Activated CD8-positive, alpha-beta memory T cell treated with anti-CD3 and anti-CD28 coated beads for 48 hours (primary cell): Measurements from ENCODE around the gene LRRN3.

Experiments used
- DNase-seq, 3 experiments: peaks; one replicate each; pipeline ENCODE4 v3.0.0-alpha.2; 2020; ENCODE audit warnings: low read depth in 2 of 3, low spot score in 2 of 3

Gene LRRN3

DNA sequence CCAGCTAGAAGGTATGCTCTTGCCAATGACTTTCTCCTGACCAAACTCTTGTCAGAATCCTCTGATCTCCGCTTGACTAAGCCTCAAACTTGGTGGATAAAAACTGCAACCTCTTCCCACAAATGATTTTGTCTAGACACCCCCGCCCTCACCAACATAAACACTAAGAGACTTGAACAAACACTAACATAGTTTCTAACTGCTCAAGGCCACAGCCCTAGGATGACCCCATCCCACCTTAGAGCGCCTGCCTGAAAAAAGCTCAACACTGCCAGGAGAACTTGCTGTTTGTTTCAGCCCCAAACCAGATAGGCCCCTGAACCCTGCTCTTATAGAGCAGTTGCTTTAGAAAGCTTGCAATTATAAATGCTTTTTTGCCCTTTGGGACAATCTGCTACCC lies 71.8 kb downstream of the LRRN3 start:
- DNase-seq, result no peak

GRCh38 chr7:111164442-111164841 lies 73.5 kb downstream of the LRRN3 start:
- DNase-seq, result no peak

DNA sequence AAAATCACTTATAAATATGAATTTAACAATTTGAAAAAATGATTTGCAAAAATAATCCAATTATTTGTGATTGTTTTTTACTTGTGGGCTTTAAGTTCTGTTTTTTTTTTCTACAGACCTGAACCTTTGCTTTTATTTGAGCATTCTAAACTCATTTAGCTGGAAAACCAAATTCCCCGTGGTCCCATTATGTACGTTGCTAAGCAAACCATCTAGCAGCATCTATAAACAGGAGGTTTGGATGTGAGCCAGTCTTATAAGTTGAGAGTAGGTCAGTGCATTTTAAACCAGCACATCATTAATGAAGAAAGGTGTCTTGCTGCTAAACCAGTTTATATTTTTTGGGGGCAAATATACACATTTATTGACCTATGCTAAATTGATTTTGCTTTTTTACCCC lies 77.3 kb downstream of the LRRN3 start:
- no peak for DNase-seq

- DNase-seq, result no peak
Measured at GRCh38 chr7:111172564-111173257, 81.8 kb downstream of the LRRN3 start.

- no peak for DNase-seq
Measured at GRCh38 chr7:111173528-111173927, 82.6 kb downstream of the LRRN3 start.

- no peak for DNase-seq
Measured at GRCh38 chr7:111173990-111174389, 83.1 kb downstream of the LRRN3 start.

DNA sequence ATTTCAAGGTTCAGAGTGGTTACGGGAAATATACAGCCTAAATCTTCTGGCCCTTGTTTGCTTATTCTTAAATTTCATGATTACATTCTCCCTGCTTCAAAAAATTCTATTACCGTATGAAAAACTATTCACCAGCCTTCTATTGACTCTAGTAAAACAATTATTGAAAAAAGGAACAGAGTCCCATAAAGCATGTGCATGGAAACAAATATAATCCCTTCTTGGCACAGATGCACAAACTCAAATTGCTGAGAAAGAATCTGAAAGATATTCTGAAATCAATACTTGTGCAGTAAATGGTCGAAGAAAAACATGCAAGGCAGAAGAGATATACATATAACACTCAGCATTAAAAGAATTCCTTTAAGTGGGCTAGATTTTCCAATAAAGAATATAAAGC lies 83.6 kb downstream of the LRRN3 start:
- no peak for DNase-seq
